Adipocyte (in vitro differentiated cells): ENCODE measurements around the gene POLQ.
"Not testable (repeated sequence)": the region's sequence is repeated elsewhere in the genome, so short reads cannot be mapped to it uniquely, and the experiment has no call there.

Experiments used
- DNase-seq: peaks from one replicate; pipeline ENCODE4 v3.0.0-alpha.2; 2015; ENCODE audit warnings: low read depth
- H3K27me3 ChIP-seq: replicated peaks from 2 replicates; pipeline ENCODE4 v1.7.0; 2013; ENCODE audit warnings: mild to moderate bottlenecking, low read length, moderate library complexity; ENCODE audit not compliant: control insufficient read depth, insufficient read depth
- H3K36me3 ChIP-seq: 2 replicates; pipeline ENCODE4 v1.7.0; 2013; ENCODE audit warnings: low read length, mild to moderate bottlenecking, moderate library complexity; ENCODE audit not compliant: control insufficient read depth, insufficient read depth, severe bottlenecking
- H3K4me1 ChIP-seq: 2 replicates; pipeline ENCODE4 v1.7.0; 2013; ENCODE audit warnings: mild to moderate bottlenecking, low read length, moderate library complexity; ENCODE audit not compliant: control insufficient read depth, insufficient read depth
- H3K4me3 ChIP-seq: 2 replicates; pipeline ENCODE4 v1.7.0; 2013; ENCODE audit warnings: mild to moderate bottlenecking, low read length, moderate library complexity
- H3K9ac ChIP-seq: 2 replicates; pipeline ENCODE4 v1.7.0; 2013; ENCODE audit warnings: mild to moderate bottlenecking, low read length, moderate library complexity
- H3K9me3 ChIP-seq: 2 replicates; pipeline ENCODE4 v1.7.0; 2013; ENCODE audit warnings: mild to moderate bottlenecking, low read length, moderate library complexity; ENCODE audit not compliant: control insufficient read depth

The POLQ gene

DNA sequence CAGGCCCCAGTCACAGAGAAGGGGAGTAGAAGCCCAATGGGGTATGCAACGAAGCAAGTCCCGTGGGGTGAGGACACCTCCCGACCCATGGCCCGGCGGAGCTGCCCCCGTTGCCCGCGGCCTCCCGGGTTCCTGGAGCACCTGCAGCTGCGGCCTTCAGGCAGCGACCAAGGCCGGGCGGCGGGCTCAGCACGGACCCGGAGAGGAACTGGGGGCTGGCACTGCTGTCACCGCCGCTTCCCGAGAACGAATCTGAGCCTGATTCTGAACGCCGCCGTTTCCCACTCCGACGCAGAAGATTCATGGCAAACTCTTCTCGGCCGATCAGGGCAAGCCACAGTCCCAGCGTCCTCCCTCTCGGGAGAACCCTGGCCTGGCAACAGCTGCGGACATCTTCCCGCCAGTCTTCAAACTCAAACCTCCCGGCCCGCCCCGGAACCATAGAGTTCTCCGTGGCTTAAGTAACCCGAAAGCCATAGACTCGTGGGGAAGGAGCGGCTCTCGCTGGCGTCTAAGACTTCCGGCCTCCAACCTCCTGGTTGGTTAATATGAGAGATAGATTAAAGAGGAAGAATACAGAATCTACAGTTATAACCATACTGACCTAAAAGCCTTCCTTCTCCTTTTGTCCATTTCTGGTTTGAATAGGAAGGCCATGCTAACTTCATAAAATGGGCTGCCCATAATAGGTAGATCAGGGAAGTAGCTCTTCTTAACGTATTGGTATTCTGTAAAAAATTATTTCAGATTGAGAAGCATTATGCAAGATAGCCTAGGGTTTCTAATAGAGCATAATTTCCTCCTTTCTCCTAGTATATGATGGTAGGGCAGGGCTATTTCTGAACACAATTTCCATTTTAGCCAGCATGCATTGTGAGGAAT, at the start of gene POLQ:
POLQ (minus strand) TSS at position 415 of the 882 bp plus-strand sequence; CDS start at position 304, 111 bp downstream.
- Histone ChIP-seq H3K4me3 (peak within 1 kb of the TSS; percentile 95), H3K9me3 (no peaks in the 10 kb centered on the region), H3K4me1 (peaks cover 10% of the 10 kb centered on the region), H3K9ac (peak within 1 kb of the TSS; percentile 92), H3K27me3 (no peaks in the 10 kb centered on the region), H3K36me3 (no peaks in the 10 kb centered on the region)
- peak; percentile 97 for DNase-seq

- Histone ChIP-seq H3K4me3 (no peak overlapping the region), H3K36me3 (no peaks in the 10 kb centered on the region), H3K9ac (no peak overlapping the region), H3K9me3 (no peaks in the 10 kb centered on the region), H3K4me1 (no peaks in the 10 kb centered on the region), H3K27me3 (peaks cover 8% of the 10 kb centered on the region)
- DNase-seq, result no peak
Observed at GRCh38 chr3:121594850-121595249, 49.1 kb upstream of the POLQ start.

DNA sequence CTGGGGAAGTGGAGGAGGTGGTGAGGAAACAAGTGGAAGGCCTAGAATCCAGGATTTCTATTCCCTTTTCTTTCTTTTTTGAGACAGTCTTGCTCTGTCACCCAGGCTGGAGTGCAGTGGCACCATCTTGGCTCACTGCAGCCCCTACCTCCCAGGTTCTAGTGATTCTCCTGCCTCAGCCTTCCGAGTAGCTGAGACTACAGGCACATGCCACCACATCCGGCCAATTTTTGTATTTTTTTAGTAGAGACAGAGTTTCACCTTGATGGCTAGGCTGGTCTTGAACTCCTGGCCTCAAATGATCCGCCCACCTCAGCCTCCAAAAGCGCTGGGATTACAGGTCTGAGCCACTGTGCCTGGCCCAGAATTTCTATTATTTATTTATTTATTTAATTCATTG, 48.0 kb upstream of the POLQ start:
- H3K27me3 ChIP-seq, H3K9ac ChIP-seq, H3K36me3 ChIP-seq, H3K4me1 ChIP-seq, H3K9me3 ChIP-seq, DNase-seq, H3K4me3 ChIP-seq: not testable (repeated sequence)

GRCh38 chr3:121592856-121593702, 47.3 kb upstream of the POLQ start, which contains the start of gene FBXO40:
Gene FBXO40, plus strand, starts transcription at chr3:121593379. Its CDS starts 27,197 bp downstream, at chr3:121620576.
- no peak within 1 kb of the TSS for H3K9ac ChIP-seq
- H3K4me1 ChIP-seq, result no peaks in the 10 kb centered on the region
- H3K4me3 ChIP-seq, result no peak within 1 kb of the TSS
- H3K27me3 ChIP-seq, result peaks cover 8% of the 10 kb centered on the region
- H3K9me3 ChIP-seq, result no peaks in the 10 kb centered on the region
- H3K36me3 ChIP-seq, result no peaks in the 10 kb centered on the region
- peak; percentile 11 for DNase-seq

DNA sequence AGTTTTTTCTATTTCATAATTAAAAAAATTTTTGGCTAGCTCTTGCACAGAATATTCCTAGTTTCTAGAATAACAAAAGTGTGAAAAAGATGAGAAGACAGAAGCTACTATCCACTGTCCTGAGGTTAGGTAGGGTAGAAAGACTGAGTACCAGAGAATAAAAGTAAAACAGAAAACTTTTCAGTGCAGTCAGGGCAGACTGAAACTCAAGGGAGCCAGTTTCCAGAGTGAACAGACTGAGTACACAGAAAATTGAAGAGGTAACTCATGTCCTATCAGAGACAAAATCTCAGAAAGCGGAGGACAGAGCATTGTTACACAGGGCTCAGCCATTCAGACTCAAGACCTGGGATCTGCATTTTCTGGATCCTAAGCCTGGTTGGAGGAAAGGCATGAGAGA, 38.6 kb upstream of the POLQ start:
- Histone ChIP-seq H3K27me3 (peaks cover 6% of the 10 kb centered on the region), H3K9ac (no peak overlapping the region), H3K4me3 (no peak overlapping the region), H3K36me3 (no peaks in the 10 kb centered on the region), H3K9me3 (no peaks in the 10 kb centered on the region), H3K4me1 (no peaks in the 10 kb centered on the region)
- no peak for DNase-seq

GRCh38 chr3:121581691-121582090, 35.9 kb upstream of the POLQ start:
- H3K4me3 ChIP-seq, result no peak overlapping the region
- no peak for DNase-seq
- no peak overlapping the region for H3K9ac ChIP-seq
- no peaks in the 10 kb centered on the region for H3K9me3 ChIP-seq
- H3K4me1 ChIP-seq, result no peaks in the 10 kb centered on the region
- peaks cover 6% of the 10 kb centered on the region for H3K27me3 ChIP-seq
- H3K36me3 ChIP-seq, result no peaks in the 10 kb centered on the region

DNA sequence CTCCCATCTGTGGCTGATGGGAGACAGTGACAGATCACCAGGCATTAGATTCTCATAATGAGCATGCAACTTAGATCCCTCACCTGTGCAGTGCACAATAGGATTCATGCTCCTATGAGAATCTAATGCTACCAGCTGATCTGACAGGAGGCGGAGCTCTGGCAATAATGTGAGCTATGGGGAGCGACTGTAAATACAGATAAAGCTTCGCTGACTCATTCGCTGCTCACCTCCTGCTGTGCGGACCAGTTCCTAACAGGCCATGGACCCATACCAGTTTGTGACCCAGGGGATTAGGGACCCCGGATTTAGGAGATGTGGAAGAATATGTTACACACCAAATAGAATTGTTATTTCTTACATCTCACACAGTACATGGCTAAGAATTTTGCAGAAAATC, 28.7 kb upstream of the POLQ start:
- H3K36me3 ChIP-seq, result no peaks in the 10 kb centered on the region
- DNase-seq, result no peak
- no peaks in the 10 kb centered on the region for H3K4me1 ChIP-seq
- H3K9ac ChIP-seq, result no peak overlapping the region
- H3K9me3 ChIP-seq, result no peaks in the 10 kb centered on the region
- H3K27me3 ChIP-seq, result no peaks in the 10 kb centered on the region
- no peak overlapping the region for H3K4me3 ChIP-seq

GRCh38 chr3:121567649-121568048, 21.9 kb upstream of the POLQ start, which contains the start of gene ARGFX:
Gene ARGFX, plus strand, starts transcription at chr3:121567949. Its CDS starts 2,765 bp downstream, at chr3:121570714.
- Histone ChIP-seq H3K36me3 (no peaks in the 10 kb centered on the region), H3K4me1 (no peaks in the 10 kb centered on the region), H3K9ac (no peak within 1 kb of the TSS), H3K27me3 (no peaks in the 10 kb centered on the region), H3K4me3 (no peak within 1 kb of the TSS), H3K9me3 (no peaks in the 10 kb centered on the region)
- no peak for DNase-seq

DNA sequence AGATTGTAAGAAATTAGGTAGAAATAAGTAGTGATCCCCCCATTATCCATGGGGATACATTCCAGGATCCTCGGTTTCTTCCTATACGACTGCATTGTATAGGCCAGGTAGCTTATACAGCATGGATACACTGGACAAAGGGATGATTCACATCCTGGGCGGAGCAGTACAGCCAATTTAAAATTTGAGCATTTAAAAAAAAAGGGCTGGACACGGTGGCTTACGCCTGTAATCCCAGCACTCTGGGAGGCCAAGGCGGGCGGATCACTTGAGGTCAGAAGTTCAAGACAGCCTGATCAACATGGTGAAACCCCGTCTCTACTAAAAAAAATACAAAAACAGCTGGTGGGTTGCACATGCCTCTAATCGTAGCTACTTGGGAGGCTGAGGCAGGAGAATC, 21.0 kb upstream of the POLQ start:
- Histone ChIP-seq H3K27me3 (no peaks in the 10 kb centered on the region), H3K4me1 (no peaks in the 10 kb centered on the region), H3K9me3 (no peaks in the 10 kb centered on the region), H3K36me3 (no peaks in the 10 kb centered on the region), H3K9ac (no peak overlapping the region), H3K4me3 (no peak overlapping the region)
- no peak for DNase-seq

DNA sequence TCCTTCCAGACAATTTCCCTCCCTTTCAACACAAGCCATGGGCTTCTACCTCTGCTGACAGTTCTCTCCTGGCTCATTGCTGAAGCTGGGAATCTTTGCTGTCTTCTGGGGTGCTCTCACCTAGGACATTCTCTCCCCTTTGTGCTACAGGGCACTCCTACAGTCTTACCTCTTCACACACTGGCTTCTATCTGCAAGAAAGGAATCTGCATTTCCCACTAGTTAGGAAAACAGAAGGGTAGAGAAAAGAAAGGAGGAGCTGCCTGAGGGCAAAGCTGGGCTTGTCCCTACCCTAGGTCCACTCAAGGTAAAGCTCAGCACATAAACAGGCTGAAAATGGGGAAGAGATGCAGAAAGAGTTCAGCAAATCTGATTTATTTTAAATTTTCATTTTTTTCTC, 16.4 kb upstream of the POLQ start:
- Histone ChIP-seq H3K4me1 (no peaks in the 10 kb centered on the region), H3K36me3 (no peaks in the 10 kb centered on the region), H3K4me3 (no peak overlapping the region), H3K27me3 (no peaks in the 10 kb centered on the region), H3K9ac (no peak overlapping the region), H3K9me3 (no peaks in the 10 kb centered on the region)
- DNase-seq, result no peak

- Histone ChIP-seq H3K9ac (no peak overlapping the region), H3K4me1 (no peaks in the 10 kb centered on the region), H3K27me3 (no peaks in the 10 kb centered on the region), H3K4me3 (no peak overlapping the region), H3K9me3 (no peaks in the 10 kb centered on the region), H3K36me3 (no peaks in the 10 kb centered on the region)
- DNase-seq, result no peak
Observed at GRCh38 chr3:121557426-121557934, 11.7 kb upstream of the POLQ start.
